Breast epithelium (tissue), 3 donors: ENCODE data around the gene ZNF454.

ENCODE experiments used
- CTCF ChIP-seq, 3 donors: fragments of 450-650 bp; IDR thresholded peaks; one replicate each; pipeline ENCODE4 v1.5.1; 2016 to 2017; ENCODE audit warnings: antibody characterized with exemption in 3 of 3, mild to moderate bottlenecking in 3 of 3, moderate library complexity in 3 of 3
- POLR2AphosphoS5 ChIP-seq, 3 donors: sonication (generic); formaldehyde crosslinking; IDR thresholded peaks; one replicate each; pipeline ENCODE4 v1.6.1; 2017; ENCODE audit warnings: antibody characterized with exemption in 3 of 3

DNA sequence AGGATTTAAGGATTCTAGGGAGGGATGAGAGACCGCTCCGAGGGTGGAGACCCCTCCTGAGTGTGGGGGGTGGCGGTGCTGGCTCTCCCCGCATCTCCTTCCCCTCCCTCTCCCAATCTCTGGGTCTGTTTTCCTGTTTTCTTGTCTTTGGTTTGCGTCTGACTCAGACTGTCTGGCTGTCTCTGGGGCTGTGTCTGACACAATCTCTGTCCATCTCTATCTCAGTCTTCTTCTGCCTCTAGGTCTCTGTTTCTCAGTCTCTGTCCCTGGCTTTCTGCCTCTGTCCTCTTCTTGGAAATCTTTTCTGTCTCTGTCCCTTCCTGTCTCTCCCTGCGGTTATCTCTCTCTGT, 54.3 kb downstream of the ZNF454 start:
- TF ChIP-seq CTCF (IDR thresholded peaks at IDR 0.05), result no peak
- TF ChIP-seq POLR2AphosphoS5 (IDR thresholded peaks at IDR 0.05), result no peak
